Measurements from ENCODE around the gene G6PC3. TPM values are rescaled to one million over a fixed set of nuclear protein-coding genes. Genes with fewer than 3 reads are reported as not detected.
"Not testable (repeated sequence)": the region's sequence is repeated elsewhere in the genome, so short reads cannot be mapped to it uniquely, and the experiment has no call there.

Gene G6PC3
- total and polyA plus RNA-seq, 9 donors = 14.4 to 56.7 (median 37.1) TPM

- Histone ChIP-seq H3K27me3 (no peaks in the 10 kb centered on the region), H3K4me3 (no peak overlapping the region), H3K27ac (peak overlapping the region; percentile 17 to 82), H3K36me3 (no peaks in the 10 kb centered on the region), H3K9me3 (no peaks in the 10 kb centered on the region), H3K4me1 (ENCODE audit: insufficient read depth) (peaks cover 19% of the 10 kb centered on the region)
- 63 to 78% (median 75%) methylated on average over 11 to 13 of the region's 13 CpGs for WGBS, 3 donors
- DNase-seq = no peak
- TF ChIP-seq CTCF (IDR thresholded peaks at IDR 0.05) = no peak
- no peak for TF ChIP-seq EP300 (IDR thresholded peaks at IDR 0.05)
- TF ChIP-seq POLR2A (IDR thresholded peaks at IDR 0.05) = no peak
- intact Hi-C loops (cut with DNase I) = no loop called here
These were observed 26.8 kb downstream of the G6PC3 start for GRCh38 chr17:44097110-44097958.

- DNase-seq; intact Hi-C loops (cut with DNase I); H3K27ac ChIP-seq; H3K9me3 ChIP-seq; H3K4me1 ChIP-seq (ENCODE audit: insufficient read depth); H3K36me3 ChIP-seq; H3K4me3 ChIP-seq; H3K27me3 ChIP-seq: not testable (repeated sequence)
- WGBS, 3 donors = 79 to 85% (median 82%) methylated on average over 6 of the region's 6 CpGs
These were observed 31.3 kb downstream of the G6PC3 start for GRCh38 chr17:44101858-44102257.

GRCh38 chr17:44102849-44103622 lies 32.5 kb downstream of the G6PC3 start:
- peaks cover 10% of the 10 kb centered on the region for H3K4me1 ChIP-seq (ENCODE audit: insufficient read depth)
- intact Hi-C loops (cut with DNase I) = no loop called here

GRCh38 chr17:44105483-44105882 lies 34.9 kb downstream of the G6PC3 start:
- Histone ChIP-seq H3K27ac (no peak overlapping the region), H3K9me3 (no peaks in the 10 kb centered on the region), H3K27me3 (no peaks in the 10 kb centered on the region), H3K36me3 (no peaks in the 10 kb centered on the region), H3K4me1 (ENCODE audit: insufficient read depth) (peaks cover 32% of the 10 kb centered on the region), H3K4me3 (no peak overlapping the region)
- intact Hi-C loops (cut with DNase I) = loop anchor here in 2 of 4 donors (5.0 kb wide), 1 partner anchor 33 kb away; the partner anchor contains the start of gene G6PC3 (in 2 of the 2)
- TF ChIP-seq EP300 (IDR thresholded peaks at IDR 0.05) (no peak), POLR2A (IDR thresholded peaks at IDR 0.05) (no peak), CTCF (IDR thresholded peaks at IDR 0.05) (no peak)
- WGBS, 3 donors = 78 to 83% (median 82%) methylated on average over 3 of the region's 3 CpGs
- DNase-seq = peak in 1 of 5 donors; percentile 59

More at GRCh38 chr17:44102849-44103622, 32.5 kb downstream of the G6PC3 start:
- WGBS, 3 donors = 82 to 83% (median 83%) methylated on average over 16 of the region's 16 CpGs
- Histone ChIP-seq H3K27me3 (no peaks in the 10 kb centered on the region), H3K4me3 (no peak overlapping the region), H3K9me3 (no peaks in the 10 kb centered on the region), H3K27ac (no peak overlapping the region), H3K36me3 (no peaks in the 10 kb centered on the region)
- TF ChIP-seq CTCF (IDR thresholded peaks at IDR 0.05) = no peak
- no peak for TF ChIP-seq EP300 (IDR thresholded peaks at IDR 0.05)
- no peak for TF ChIP-seq POLR2A (IDR thresholded peaks at IDR 0.05)
- DNase-seq = no peak

Measured in ovary (tissue), 9 donors.